NCI-H226 (cell line): Measurements from ENCODE around the gene TRRAP.

Experiments used
- DNase-seq: peaks from one replicate; pipeline ENCODE4 v3.0.0-alpha.2; 2015

TRRAP gene

GRCh38 chr7:98993024-98993897 lies 114.9 kb downstream of the TRRAP start:
- DNase-seq = no peak

DNA sequence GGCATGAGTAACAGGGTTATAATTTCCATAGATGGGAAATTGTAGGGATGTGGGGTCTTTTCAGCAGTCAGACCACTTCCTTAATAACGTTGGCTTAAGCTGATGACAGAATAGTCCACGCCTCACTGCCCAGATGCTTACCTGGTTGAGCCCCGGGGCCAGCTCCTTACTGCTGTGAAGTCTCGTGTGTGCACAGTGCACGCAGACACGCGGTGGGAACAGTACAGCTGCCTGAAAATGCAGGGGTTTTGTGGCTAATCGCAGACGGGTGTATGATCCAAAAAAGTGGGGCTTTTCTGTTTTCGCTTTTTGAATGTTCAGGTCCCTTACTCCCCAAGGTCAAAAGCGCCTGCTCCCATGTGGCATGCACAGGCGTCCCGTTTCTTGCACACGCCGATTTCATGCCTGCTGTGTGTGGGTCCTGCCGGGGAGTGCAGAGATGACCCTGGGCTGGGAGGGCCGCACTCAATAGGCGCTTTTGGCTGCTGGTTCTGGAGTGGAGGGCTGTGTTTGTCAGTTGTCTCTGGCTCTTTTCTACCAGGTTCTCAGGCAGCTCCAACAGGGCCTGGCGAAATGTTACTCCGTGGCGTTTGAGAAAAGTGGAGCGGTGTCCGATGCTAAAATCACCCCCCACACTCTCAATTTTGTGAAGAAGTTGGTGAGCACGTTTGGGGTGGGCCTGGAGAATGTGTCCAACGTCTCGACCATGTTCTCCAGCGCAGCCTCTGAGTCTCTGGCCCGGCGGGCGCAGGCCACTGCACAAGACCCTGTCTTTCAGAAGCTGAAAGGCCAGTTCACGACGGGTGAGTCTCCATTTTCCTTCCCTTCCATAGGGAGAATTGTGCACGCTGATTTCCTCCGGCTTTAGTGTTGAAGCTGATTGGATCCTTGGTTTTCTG lies 116.0 kb downstream of the TRRAP start:
- no peak for DNase-seq

GRCh38 chr7:98995111-98995510 lies 116.8 kb downstream of the TRRAP start:
- no peak for DNase-seq

- no peak for DNase-seq
These were observed 117.3 kb downstream of the TRRAP start for GRCh38 chr7:98995523-98996149.

DNA sequence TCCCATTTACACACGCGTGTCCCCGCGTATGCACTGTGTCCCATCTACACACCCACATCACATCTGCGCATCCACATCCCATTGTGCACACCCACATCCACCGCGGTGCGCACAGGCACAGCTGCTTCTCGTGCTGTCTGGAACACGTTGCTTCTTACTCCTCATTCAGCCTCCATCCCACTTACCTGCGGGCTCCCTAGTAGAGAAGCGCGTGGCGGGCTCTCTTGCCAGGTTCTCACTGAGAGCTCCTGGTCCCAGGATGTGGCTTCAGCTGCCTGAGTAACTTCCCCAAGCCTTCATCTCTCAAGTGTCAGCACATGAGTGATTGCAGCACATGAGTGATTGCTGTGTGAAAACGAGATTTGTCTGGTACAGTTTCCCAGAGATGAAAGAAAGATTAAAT lies 117.8 kb downstream of the TRRAP start:
- no peak for DNase-seq

DNA sequence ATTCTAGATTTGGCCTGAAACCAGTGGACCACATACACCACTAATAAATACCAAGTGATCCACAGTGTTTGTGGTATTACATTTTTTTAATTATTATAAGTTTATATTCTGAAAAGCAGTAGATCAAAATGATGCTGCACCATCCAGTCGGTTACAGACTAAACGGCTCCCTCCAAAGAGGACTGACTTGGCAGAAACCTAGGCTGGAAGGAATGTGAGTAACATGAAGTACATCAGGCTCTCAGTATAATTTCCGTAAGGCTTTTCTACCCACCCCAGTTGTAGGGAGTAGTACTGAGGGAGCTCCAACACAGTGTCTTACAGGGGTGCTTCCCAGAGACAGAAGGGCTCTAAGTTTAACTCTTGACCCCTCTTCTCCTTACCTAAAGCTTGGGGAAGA lies 119.5 kb downstream of the TRRAP start:
- DNase-seq = no peak

DNA sequence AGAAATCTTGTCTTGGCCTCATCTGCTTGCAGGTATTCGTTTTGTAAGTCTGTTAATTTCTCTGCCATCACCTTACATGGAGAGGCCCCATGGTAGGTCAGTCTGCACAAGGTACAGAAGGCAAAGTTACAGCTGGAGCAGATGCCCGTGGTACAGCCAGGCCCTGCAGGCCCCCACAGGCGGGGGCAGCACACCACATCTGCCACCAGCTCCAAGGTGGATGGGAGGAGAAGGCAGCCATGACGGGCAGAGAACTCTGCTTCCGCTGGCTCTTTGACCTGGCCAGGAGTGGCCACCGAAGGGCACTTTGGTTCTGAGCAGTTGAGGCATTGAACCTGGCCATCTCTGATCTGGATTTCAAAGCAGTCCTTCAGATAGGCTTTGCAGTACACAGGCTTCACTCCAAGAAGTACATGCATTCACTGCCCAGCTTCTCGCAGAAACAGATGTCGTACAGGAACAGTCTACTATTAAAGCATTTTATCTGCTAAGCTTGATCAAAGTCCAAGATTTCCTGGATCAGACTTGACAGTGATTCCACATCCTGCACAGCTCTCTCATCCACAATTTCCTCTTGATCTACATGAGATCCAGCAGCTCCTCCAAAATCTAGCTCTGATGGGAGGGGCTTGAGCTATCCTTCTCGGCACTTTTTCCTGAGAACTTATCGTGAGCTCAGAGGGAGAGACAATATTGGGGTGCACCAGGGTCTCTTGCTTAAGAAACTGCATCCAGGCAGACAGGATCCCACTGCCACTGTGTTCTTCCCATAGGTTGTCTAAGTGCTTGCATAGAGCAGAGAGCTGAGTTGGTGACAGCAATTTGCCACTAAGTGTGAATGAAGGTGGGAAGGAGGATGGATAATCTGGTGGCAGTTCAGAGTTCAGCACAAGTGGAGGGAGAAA lies 120.7 kb downstream of the TRRAP start:
- no peak for DNase-seq

DNA sequence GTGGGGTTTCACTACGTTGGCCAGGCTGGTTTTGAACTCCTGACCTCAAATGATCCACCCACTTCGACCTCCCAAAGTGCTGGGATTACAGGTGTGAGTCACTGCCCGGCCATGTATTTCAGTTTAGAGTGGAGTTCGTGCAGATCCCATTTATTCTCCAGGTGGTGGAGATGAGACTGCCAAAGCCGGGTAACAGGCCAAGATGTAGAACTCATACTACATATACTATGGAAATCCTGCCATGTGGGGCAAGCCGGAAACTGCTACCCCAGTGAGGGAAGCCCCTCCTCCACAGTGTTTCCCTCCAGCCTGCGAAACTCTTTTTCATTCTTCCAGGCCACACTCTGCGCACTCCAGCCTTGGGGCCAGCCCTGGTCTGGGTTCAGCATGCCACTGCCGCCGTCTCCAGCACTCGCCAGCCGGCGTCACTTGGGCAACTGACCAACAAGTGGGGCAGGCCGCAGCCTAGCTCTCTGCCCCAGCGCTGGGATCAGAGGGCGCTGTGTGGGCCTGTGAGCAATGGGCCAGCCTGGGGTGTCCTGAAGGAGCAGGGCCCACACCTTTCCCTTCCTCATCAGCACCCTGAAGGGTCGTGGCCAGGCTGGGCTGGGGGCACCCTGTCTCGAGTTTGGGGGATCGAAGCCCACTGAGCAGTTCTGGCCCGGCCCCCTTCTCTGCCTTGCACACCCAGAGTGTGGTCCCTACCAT lies 122.0 kb downstream of the TRRAP start:
- DNase-seq = no peak

- DNase-seq = no peak
These were observed 122.7 kb downstream of the TRRAP start for GRCh38 chr7:99000904-99001465.

DNA sequence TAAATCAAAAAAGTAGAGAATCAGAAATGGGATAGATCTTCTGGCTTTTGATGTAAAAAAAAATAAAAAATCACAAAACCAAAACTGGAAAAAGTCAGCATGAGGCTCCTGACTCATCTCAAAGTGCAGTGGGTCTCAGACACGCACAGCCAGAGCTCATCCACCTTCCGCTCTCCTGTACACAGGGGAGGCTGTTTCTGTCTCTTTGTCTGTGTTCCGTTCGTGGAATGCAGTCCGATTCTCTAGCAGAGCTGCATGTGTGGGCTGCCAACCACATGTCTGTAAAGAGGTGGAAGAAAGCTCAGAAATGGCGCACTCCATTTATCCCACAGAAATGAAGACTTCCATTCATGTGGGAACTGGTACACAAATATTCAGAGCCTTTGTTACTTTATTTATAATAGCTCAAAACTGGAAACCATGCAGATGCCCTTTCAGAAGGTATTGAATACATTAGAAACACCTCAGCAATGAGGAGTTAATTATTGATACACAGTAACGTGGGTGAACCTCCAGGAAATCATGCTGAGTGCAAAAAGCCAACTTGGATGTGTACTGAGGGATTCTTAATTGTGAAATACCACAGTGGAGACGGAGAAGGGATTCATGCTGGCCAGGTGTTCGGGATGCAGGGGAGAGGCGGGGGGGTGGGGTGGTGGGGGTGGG lies 123.3 kb downstream of the TRRAP start:
- DNase-seq = no peak

- DNase-seq = no peak
These were observed 124.0 kb downstream of the TRRAP start for GRCh38 chr7:99002148-99002826.

GRCh38 chr7:99002827-99003212 lies 124.5 kb downstream of the TRRAP start:
- DNase-seq = no peak

DNA sequence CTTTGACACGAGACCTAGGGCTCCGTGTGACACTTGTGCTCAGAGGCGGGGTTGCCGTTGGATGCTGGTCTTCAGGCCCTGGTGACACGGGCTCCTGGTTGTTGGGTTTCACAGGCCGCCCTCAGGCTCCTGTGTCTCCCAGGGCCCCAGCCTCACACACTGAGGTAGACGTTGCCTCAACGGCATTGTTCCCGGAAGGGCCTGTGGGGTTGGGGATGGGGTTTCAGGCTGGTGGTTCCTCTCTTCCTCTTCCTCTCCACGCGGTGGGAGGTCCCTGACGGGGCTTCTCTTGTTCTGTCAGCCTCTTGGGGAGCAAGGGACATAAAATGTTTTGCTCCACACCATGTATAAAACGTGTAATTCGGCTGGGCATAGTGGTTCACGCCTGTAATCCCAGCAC lies 125.1 kb downstream of the TRRAP start:
- no peak for DNase-seq

GRCh38 chr7:99004216-99004615 lies 125.9 kb downstream of the TRRAP start:
- DNase-seq = no peak

- DNase-seq = no peak
These were observed 126.6 kb downstream of the TRRAP start for GRCh38 chr7:99004781-99005500.

DNA sequence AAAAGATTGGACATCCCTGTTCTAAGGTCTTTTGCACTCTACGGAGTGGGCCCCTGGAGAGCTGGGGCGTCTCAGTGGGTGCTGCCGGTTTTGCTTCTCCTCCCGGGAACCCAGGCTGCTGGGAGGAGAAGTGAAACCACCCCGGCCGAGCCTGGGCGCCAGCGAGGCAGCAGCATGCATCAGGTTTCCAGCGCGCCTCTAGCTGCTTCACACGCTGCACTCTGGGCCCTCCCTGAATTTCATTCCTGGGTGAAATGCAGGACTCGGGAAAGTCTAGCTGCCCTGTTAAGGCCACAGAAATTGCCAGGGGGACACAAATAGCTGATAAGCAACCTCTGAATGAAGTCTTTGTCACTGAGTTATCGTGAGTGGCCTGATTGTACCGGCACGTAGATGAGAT lies 127.4 kb downstream of the TRRAP start:
- DNase-seq = no peak

DNA sequence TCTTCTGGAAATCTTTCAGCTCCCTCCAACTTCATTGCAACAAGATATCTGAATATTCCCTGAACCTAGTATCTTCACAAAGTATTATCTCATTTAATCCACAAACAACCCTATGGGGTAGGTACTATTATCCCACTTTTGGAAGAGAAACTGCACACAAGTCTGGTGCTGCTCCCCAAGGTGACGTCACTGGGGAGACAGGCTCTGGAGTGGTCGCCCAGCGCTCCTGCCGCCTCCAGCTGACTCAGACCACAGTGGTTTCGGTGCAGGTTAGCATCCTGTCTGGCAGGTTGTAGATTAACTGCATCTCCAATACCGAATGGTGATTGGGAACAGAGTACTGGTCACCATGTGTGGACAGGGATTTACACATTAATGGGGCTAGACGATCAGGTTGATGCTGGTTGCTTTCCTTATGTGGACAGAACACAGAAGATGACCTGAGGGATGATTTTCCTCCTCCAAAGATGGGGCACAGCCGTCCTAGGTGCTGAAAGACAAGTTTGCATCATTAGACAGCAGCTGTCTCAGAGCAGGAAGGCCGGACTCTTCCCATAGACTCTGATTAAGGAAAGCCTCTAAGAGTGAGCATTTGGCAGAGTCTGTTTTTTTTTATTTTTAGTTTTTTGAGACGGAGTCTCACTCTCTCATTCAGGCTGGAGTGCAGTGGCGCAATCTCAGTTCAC lies 128.6 kb downstream of the TRRAP start:
- DNase-seq = no peak

- no peak for DNase-seq
These were observed 129.9 kb downstream of the TRRAP start for GRCh38 chr7:99008181-99008631.
